GF-D8 (cell line): ENCODE measurements around the gene N4BP2L1.
A peak's percentile ranks its signal among the peaks of the same experiment; 100 is the strongest.

ENCODE experiments used
- DNase-seq: peaks from one replicate; lab custom pipeline; 2025; lab: John Stamatoyannopoulos, UW

The N4BP2L1 gene

GRCh38 chr13:32427852-32428580 lies at the start of gene N4BP2L1:
N4BP2L1 (minus strand) TSS chr13:32428130; CDS start chr13:32428082, 48 bp downstream.
- DNase-seq: peak; percentile 93

DNA sequence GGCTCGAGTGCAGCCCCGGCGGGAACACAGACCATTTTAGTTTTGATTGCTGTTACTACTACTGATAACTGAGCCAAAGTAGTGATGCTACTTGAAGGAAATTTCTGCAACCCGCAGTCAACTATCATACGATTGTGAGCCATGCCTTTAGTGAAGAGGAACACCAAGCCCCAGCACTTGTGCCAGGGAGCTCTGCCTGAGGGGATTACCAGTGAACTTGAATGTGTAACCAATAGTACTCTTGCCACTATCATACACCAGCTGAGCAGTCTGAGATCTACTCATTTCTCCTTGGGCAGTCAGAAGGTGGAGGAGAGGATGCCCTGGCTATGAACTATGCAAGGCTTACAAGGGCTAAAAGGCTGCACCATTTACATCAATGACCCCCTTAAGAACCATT lies 49.0 kb upstream of the N4BP2L1 start:
- no peak for DNase-seq

GRCh38 chr13:32476021-32476731 lies 48.2 kb upstream of the N4BP2L1 start:
- DNase-seq: no peak

DNA sequence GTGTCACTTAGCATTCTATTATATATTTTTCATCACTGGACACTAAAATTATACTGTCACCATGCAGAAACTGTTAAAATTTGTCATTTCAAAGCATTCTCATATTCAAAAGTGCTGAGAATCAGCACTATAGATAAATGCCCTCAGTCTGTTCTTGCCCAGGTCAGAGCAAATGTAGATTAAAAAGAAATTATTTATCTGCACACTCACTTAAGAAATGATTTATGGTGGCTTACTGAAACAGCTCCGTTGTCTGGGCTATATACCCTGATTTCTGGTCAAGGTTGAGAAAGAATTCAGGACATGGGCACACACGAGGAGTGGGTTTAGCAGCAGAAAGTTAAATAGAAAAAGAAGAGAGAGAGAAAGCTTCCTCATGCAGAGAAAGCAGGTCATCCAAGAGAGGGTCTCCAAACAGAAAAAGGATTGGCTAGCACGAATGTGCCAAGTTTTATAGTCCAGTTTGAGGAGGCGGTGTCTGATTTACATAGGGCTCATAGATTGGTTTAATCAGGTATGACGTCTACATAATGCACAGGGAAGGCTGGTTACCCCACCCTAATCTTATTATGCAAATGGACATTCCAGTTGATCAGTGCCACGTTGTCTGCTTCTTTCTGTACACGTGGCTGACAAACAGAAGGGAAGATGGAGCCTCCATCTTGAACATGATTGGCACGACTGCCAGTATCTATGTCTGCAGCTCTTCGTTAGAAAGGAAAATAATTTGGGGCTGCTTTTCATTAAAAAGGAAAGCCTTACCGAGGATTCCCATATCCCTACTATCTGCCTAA lies 47.3 kb upstream of the N4BP2L1 start:
- DNase-seq: no peak

DNA sequence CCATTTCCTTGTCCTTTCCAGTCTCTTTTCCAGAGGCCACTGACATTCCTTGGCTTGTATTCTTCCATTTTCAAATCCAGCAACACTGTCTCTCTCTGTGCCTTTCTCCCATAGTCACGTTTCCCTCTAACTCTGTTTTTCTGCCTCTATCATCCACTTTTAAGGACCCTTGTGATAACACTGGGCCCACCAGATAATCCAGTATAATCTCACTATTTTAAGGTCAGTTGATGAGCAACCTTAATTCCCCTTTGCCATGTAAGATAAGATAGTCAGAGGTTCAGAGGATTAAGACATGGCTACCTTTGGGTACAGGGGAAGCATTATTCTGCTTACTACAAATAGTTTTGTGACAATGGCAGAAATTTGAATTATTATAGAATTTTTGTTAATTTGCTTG lies 45.7 kb upstream of the N4BP2L1 start:
- DNase-seq: no peak

DNA sequence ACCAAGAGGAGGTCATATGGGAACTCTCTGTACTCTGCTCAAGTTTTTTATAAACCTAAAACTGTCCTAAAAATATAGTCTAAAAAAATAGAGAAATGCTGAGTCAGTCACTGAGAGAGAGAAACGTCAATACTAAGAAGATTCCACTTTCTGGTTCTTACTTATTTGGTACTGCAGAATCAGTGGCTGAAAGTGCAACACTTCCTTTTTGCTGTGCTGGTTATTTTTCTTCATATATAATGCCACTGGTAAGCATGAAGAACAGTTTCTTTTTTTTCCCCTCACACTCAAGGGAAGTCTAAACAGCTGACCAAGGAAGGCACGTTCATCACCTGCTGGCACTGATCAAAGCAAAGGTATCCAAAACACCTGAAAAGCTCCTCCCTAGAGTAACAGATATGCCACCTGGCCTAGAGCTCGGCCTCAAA lies 44.3 kb upstream of the N4BP2L1 start:
- DNase-seq: no peak

GRCh38 chr13:32471187-32471922 lies 43.4 kb upstream of the N4BP2L1 start:
- no peak for DNase-seq

DNA sequence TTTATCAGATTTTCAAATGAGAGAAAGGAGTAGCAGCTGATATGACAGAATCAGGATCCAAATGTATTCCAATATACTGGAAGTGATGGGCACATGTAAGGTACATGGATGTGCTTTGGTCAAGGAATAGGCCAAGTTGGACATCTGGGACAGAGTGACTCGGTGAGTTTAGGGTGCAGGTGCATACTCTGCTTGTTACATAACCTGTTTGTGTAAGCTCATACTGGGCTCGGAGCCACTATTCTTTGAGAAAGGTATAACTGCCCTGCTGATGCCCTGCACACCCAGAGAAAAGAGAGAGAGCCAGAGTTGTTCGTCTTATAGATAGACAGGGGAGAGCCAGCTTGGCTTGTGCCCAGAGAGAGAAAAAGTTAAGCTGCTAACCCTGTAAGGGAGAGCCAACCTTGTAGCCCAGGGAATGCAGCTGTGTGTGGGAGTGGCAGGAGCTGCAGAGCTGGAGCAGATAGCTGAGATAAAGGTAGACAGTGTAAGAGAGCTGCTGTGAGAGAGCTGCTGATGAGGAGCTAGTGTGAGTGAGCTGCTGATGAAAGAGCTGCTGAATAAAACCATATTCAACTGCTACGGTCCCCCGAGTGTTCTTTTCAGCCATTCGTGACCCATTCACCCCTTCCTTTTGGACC lies 40.7 kb upstream of the N4BP2L1 start:
- peak; percentile 64 for DNase-seq

GRCh38 chr13:32456591-32456990 lies 28.7 kb upstream of the N4BP2L1 start:
- no peak for DNase-seq

- DNase-seq: no peak
Measured at GRCh38 chr13:32455594-32455903, 27.6 kb upstream of the N4BP2L1 start.

DNA sequence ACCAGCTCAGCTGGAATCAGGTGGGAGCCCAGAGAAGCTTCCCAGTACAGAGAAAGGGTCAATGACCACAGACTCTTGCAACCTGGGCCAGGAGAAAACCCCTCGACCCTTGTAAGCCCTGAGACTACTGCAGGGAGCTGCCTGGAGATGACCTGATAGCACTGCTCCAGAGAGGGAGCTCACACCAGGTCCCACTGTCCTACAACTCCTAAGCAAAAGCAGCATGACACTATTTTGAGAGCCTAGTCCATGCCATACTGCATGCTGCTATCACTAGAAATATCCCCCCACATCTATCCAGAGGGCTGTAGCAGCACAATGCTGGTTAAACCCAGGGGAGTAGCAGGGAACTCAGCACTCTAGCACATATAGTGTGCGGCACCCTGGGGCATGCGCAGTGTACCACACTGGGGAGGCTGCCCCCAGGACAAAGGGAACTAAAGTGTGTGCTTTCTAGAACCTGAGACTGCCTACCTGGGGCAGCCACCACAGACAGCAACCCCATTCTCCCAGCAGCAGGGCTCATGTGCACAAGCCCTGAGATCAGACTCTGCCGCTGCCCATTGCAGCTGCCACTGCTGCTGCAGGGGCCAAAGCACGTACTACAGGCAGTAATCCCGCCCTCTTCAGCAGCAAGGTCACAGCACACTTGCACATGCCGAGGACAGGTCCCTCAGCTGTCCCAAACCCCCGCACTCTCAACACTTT lies 27.1 kb upstream of the N4BP2L1 start:
- DNase-seq: no peak

DNA sequence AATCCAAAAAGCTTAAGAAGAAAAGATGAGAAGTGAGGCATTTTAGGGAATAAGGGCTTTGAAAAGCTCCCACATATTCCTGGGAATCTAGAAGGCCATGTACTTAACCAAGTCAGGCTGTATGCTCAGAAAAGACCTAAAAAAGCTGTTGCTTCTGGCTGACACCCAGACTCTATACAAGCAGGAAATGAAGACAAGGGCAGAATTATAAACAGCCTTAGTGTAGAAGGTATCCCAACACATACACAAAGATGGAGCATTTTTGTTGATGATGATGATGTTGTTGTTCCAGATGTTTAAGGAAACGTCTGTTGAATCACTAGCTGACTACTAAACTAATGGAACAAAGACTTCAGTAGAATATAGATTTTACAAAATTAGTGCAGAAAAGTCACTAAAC lies 26.1 kb upstream of the N4BP2L1 start:
- DNase-seq: no peak

DNA sequence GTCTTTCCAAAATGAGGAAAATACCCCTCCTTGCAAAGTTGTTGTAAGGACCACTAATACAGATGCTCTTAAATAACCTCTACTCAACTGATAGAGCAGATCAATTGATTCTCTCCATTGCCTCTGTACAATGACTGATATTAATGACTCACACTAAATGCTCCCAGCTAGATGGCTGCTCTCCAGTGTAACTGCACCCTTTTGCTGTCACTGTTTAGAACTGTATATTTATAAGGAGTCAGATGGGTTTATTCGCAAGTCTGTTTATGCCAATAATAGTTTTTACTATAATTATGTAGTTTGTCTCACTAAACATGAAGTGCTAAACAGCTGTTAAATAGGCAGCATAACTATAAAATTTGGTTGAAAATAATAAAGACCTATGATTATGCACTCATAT lies 21.0 kb upstream of the N4BP2L1 start:
- no peak for DNase-seq

GRCh38 chr13:32447894-32448623 lies 20.1 kb upstream of the N4BP2L1 start:
- no peak for DNase-seq

DNA sequence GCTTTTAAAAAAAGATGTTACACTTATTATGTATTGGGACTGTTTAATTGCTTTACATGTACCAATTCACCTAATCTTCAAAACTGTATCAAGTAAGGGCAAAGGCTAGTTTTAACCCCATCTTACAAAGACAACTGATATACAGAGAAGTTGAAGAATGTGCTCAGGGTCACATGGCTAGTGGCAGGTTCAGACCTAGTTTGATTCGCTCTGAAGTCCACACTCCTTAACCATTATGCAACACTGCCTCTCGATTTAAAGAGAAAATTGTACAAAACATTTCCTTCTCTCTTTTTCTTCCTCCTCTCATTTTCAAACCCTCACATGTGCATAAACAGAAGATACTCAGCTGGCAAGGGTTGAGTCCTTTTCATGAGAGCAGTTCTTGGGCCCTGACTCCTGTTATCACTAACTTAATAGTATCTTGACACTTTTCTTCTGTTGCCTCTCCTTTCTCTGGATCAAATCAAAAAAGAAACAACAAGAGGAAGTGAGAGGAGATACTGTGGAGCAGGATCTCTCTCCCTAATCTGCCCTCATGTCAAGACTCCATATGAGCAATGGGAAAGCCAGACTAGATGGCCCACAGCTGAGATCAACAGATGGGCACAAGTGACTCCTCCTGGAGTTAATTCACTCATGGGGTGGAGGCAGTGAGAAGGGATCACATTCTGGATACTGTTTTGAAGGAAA lies 19.0 kb upstream of the N4BP2L1 start:
- peak; percentile 37 for DNase-seq

DNA sequence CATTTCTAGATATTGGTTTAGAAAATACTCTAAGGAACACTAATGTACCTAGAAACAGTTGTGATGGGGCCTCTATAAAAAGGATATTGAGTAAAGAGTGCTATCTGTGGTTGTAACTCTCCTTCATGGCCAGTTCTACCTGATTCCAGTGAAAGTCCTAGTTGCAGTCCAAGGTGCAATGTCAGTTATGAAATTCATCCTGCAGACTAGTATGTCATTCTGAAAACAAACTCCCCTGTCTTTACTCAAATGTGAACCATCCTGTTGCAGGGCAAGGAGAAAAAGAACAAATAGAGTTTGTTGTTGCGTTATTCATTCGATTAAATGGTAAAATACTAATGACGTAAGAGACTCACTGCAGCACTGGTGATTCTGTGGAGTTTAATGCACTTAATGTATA lies 18.3 kb upstream of the N4BP2L1 start:
- no peak for DNase-seq

GRCh38 chr13:32445461-32445860 lies 17.5 kb upstream of the N4BP2L1 start:
- DNase-seq: no peak

- DNase-seq: peak; percentile 65
Measured at GRCh38 chr13:32443111-32443510, 15.2 kb upstream of the N4BP2L1 start.

DNA sequence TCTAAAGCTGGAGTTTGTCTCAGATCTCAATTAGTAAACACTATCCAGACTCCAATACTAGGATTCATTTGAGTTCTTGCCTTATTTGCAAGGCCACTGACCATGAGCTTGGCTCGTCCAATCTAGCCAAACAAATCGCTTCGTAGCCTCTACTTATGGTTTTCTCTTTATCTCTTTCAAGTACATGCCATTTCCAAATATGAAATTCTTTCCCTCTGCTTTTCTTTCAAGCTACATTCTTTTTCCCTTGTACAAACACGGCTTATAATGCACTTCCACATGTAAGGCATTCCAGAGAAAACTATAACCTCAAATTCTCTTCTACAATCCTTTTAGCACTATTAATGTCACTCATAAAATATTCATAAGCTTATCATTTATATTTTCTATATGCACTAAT lies 10.9 kb upstream of the N4BP2L1 start:
- DNase-seq: no peak

- no peak for DNase-seq
Measured at GRCh38 chr13:32432856-32433255, 4.9 kb upstream of the N4BP2L1 start.
